ENCODE measurements around the gene PNPLA2.

The PNPLA2 gene

GRCh38 chr11:846496-847098 lies 27.9 kb downstream of the PNPLA2 start:
- no peak for DNase-seq

- DNase-seq: no peak
These were observed 29.2 kb downstream of the PNPLA2 start for GRCh38 chr11:847876-848275.

- DNase-seq: peak; percentile 49 to 64
These were observed 29.7 kb downstream of the PNPLA2 start for GRCh38 chr11:848380-848931.

- peak; percentile 30 to 54 for DNase-seq
These were observed 30.6 kb downstream of the PNPLA2 start for GRCh38 chr11:849104-849824.

GRCh38 chr11:849951-850774 lies 31.4 kb downstream of the PNPLA2 start:
- DNase-seq: no peak

- DNase-seq: no peak
These were observed 32.4 kb downstream of the PNPLA2 start for GRCh38 chr11:850775-851763.

- no peak for DNase-seq
These were observed 34.0 kb downstream of the PNPLA2 start for GRCh38 chr11:852762-853161.

GRCh38 chr11:853682-854448 lies 35.2 kb downstream of the PNPLA2 start:
- no peak for DNase-seq

GRCh38 chr11:854601-855329 lies 36.1 kb downstream of the PNPLA2 start:
- DNase-seq: no peak

- DNase-seq: no peak
These were observed 36.6 kb downstream of the PNPLA2 start for GRCh38 chr11:855330-855674.

GRCh38 chr11:855796-856195 lies 37.1 kb downstream of the PNPLA2 start:
- no peak for DNase-seq

- DNase-seq: no peak
These were observed 37.7 kb downstream of the PNPLA2 start for GRCh38 chr11:856397-856796.

- DNase-seq: no peak
These were observed 39.5 kb downstream of the PNPLA2 start for GRCh38 chr11:858053-858761.

GRCh38 chr11:858762-859339 lies 40.1 kb downstream of the PNPLA2 start:
- DNase-seq: no peak

- no peak for DNase-seq
These were observed 40.8 kb downstream of the PNPLA2 start for GRCh38 chr11:859394-860131.

GRCh38 chr11:860234-861104 lies 41.8 kb downstream of the PNPLA2 start:
- DNase-seq: no peak

GRCh38 chr11:861105-861479 lies 42.4 kb downstream of the PNPLA2 start:
- no peak for DNase-seq

GRCh38 chr11:862081-862661 lies 43.5 kb downstream of the PNPLA2 start:
- DNase-seq: no peak

Measured in stimulated activated CD4-positive, alpha-beta T cell treated with anti-CD3 and anti-CD28 coated beads, Interleukin-4, amount 100 ng/mL, for 4 hours (primary cell).